ENCODE data around the gene RCN2. TPM values are rescaled to one million over a fixed set of nuclear protein-coding genes. Genes with fewer than 3 reads are reported as not detected.

RCN2 gene
- total RNA-seq, 1 donor from 2014 or later, result 39.4 TPM

GRCh38 chr15:76986743-76987142, 55.2 kb downstream of the RCN2 start:
- Histone ChIP-seq H3K27me3 (no peaks in the 10 kb centered on the region), H3K4me1 (peaks cover 7% of the 10 kb centered on the region), H3K4me3 (no peak overlapping the region), H3K27ac (no peak overlapping the region), H3K9me3 (no peaks in the 10 kb centered on the region), H3K36me3 (no peaks in the 10 kb centered on the region)
- ATAC-seq, result no peak
- intact Hi-C loops (cut with DNase I), result no loop called here
- TF ChIP-seq, protein P1, sequence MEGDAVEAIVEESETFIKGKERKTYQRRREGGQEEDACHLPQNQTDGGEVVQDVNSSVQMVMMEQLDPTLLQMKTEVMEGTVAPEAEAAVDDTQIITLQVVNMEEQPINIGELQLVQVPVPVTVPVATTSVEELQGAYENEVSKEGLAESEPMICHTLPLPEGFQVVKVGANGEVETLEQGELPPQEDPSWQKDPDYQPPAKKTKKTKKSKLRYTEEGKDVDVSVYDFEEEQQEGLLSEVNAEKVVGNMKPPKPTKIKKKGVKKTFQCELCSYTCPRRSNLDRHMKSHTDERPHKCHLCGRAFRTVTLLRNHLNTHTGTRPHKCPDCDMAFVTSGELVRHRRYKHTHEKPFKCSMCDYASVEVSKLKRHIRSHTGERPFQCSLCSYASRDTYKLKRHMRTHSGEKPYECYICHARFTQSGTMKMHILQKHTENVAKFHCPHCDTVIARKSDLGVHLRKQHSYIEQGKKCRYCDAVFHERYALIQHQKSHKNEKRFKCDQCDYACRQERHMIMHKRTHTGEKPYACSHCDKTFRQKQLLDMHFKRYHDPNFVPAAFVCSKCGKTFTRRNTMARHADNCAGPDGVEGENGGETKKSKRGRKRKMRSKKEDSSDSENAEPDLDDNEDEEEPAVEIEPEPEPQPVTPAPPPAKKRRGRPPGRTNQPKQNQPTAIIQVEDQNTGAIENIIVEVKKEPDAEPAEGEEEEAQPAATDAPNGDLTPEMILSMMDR (IDR thresholded peaks at IDR 0.05), result no peak
- DNase-seq, result peak; percentile 20

DNA sequence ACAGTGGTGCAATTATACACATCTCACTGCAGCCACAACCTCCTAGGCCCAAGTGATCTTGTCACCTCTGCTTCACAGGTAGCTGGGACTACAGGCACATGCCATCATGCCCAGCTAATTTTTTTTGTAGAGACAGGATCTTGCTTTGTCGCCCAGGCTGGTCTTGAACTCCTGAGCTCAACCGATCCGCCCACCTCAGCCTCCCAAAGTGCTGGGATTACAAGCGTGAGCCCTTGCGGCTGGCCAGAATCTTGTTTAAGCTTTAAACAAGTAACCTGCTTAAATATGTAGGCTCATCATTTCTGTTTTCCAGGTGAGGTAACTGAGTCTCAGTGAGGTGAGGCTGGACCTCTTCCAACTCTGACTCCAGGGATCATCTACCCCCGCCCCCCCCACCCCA, 55.7 kb downstream of the RCN2 start:
- no peaks in the 10 kb centered on the region for H3K36me3 ChIP-seq
- H3K4me1 ChIP-seq, result peaks cover 7% of the 10 kb centered on the region
- TF ChIP-seq, protein P1 (IDR thresholded peaks at IDR 0.05), result no peak
- no peak overlapping the region for H3K4me3 ChIP-seq
- intact Hi-C loops (cut with DNase I), result no loop called here
- H3K27ac ChIP-seq, result no peak overlapping the region
- no peak for DNase-seq
- no peaks in the 10 kb centered on the region for H3K9me3 ChIP-seq
- no peaks in the 10 kb centered on the region for H3K27me3 ChIP-seq
- no peak for ATAC-seq

DNA sequence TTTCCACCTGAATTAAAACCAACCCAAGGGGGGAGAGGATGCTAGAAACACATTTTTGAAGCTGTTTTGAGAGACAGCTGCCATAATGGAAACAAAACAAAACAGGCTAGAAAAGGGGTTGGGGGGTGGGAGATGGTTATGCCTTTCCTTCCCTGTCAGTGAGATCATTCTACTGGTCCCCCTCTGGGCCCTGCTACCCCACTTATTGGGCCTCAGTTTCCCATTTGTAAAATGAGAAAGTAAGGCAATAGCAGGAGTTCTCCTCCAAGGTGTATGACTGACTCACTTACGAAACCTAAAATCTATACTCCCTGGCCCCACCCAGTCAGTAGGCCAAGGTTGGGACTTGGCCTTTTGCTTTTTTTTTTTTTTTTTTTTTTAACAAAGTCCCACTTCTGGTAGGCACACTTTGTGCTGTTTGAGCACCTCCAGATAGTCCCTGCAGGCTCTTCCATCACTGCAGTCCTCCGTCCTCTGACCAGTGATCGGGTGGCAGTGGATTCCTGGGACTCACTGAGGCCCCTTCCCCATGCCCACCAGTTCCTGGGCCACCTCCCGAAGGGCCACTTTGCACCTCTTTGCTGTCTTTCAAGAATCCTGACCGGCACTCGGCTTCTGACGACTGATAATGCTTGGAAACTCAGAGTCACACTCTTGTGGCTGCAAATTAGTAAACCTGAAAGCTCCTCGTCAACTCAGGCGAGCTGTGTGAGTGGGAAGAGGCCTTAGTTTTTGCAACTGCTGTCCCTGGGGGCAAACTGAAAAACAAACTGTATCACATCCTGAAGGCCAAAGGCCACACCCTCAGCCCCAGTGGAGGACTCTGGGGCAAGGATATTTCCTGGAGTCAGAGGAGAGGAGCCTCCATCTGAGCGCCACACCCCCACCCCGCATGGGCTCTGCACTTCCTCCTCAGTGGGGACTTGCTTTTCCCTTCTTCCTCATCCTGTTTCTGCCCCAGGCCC, 56.6 kb downstream of the RCN2 start:
- Histone ChIP-seq H3K27me3 (no peaks in the 10 kb centered on the region), H3K4me1 (peaks cover 7% of the 10 kb centered on the region), H3K4me3 (no peak overlapping the region), H3K9me3 (no peaks in the 10 kb centered on the region), H3K27ac (peak overlapping the region; percentile 55), H3K36me3 (no peaks in the 10 kb centered on the region)
- intact Hi-C loops (cut with DNase I), result no loop called here
- TF ChIP-seq, protein P1 (IDR thresholded peaks at IDR 0.05), result no peak
- ATAC-seq, result peak; percentile 86
- DNase-seq, result peak; percentile 81

DNA sequence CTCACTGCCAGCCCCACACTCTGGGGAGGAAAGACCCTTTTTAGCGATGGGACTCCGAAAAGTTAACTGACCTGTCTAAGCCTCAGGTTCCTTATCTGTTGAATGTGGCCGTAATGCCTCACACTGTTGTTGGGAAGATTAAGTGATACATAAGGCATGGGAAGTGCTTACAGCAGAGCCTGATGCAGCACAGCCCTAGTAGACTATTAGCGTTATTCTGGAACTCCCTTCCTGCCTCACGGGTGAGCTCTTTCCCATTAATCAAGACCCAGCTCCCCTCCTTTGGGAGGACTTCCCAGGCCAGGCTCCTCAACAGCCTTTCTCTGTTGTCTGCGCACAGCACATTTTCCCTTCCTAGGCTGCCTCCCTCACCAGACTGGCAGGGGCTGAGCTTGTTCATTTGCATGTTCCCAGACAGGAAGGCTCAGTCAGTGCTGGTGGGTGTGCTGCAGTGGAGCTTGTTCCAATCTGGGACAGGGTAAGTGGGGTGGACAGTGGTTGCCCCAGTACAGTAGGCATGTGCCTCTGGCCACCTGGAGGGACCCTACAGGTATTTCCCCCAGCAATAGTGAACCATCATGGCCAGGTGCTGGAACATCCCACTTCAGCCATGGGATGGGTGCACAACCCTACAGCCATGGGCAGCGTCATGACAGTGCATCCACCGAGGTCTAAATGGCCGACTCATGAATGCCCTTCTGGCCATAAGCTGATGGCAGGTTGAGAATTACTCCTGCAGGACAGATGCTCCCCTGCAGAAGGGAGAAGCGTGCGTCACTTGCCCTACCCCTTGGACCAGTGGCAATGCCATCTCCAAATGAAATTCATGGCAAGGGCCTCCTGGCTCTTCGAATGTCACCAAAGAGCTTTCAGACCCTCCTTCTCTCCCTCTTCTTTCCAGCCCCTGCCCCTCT, 57.6 kb downstream of the RCN2 start:
- Histone ChIP-seq H3K36me3 (no peaks in the 10 kb centered on the region), H3K4me3 (no peak overlapping the region), H3K27me3 (no peaks in the 10 kb centered on the region), H3K27ac (no peak overlapping the region), H3K4me1 (peaks cover 7% of the 10 kb centered on the region), H3K9me3 (no peaks in the 10 kb centered on the region)
- TF ChIP-seq, protein P1 (IDR thresholded peaks at IDR 0.05), result no peak
- DNase-seq (peak; percentile 48), ATAC-seq (peak; percentile 16)
- intact Hi-C loops (cut with DNase I), result no loop called here

- Histone ChIP-seq H3K4me1 (peaks cover 7% of the 10 kb centered on the region), H3K9me3 (no peaks in the 10 kb centered on the region), H3K4me3 (no peak overlapping the region), H3K27me3 (no peaks in the 10 kb centered on the region), H3K36me3 (no peaks in the 10 kb centered on the region), H3K27ac (no peak overlapping the region)
- TF ChIP-seq, protein P1 (IDR thresholded peaks at IDR 0.05), result no peak
- intact Hi-C loops (cut with DNase I), result no loop called here
- DNase-seq, result peak; percentile 70
- peak; percentile 33 for ATAC-seq
These were observed 59.5 kb downstream of the RCN2 start for GRCh38 chr15:76991048-76991447.
